H9 (cell line): ENCODE results near the gene COLQ. TPM values are rescaled to one million over a fixed set of nuclear protein-coding genes. Genes with fewer than 3 reads are reported as not detected.

Experiments used
- DNase-seq: peaks from one replicate; pipeline ENCODE4 v3.0.0-alpha.2; 2017
- H2AFZ ChIP-seq: one replicate; pipeline ENCODE4 v1.6.1; 2013; ENCODE audit warnings: mild to moderate bottlenecking, low read length, control low read depth, moderate library complexity
- H2AK5ac ChIP-seq: 2 replicates; pipeline ENCODE4 v1.6.1; 2013; ENCODE audit warnings: low read length, control low read depth, mixed read lengths; ENCODE audit not compliant: insufficient read length
- H2BK120ac ChIP-seq: one replicate; pipeline ENCODE4 v1.6.1; 2013; ENCODE audit warnings: low read depth, mild to moderate bottlenecking, low read length, control low read depth, inconsistent platforms; ENCODE audit not compliant: poor library complexity, severe bottlenecking
- H2BK12ac ChIP-seq: 2 replicates; pipeline ENCODE4 v1.6.1; 2013; ENCODE audit warnings: low read length, control low read depth, mixed read lengths, low read depth; ENCODE audit not compliant: insufficient read length
- H2BK15ac ChIP-seq: 2 replicates; pipeline ENCODE4 v1.6.1; 2013; ENCODE audit warnings: low read depth, low read length, control low read depth
- H2BK20ac ChIP-seq: one replicate; pipeline ENCODE4 v1.6.1; 2013; ENCODE audit warnings: low read depth, mild to moderate bottlenecking, low read length, control low read depth, inconsistent platforms; ENCODE audit not compliant: poor library complexity, severe bottlenecking
- H2BK5ac ChIP-seq: 2 replicates; pipeline ENCODE4 v1.6.1; 2013; ENCODE audit warnings: low read length, control low read depth, mixed read lengths; ENCODE audit not compliant: insufficient read length
- H3K14ac ChIP-seq: 2 replicates; pipeline ENCODE4 v1.6.1; 2013; ENCODE audit warnings: low read length, control low read depth; ENCODE audit not compliant: insufficient read depth
- H3K18ac ChIP-seq: 2 replicates; pipeline ENCODE4 v1.6.1; 2013; ENCODE audit warnings: low read depth, mild to moderate bottlenecking, mixed read lengths, low read length, control low read depth; ENCODE audit not compliant: insufficient read length
- H3K23ac ChIP-seq: 2 replicates; pipeline ENCODE4 v1.6.1; 2013; ENCODE audit warnings: low read length, control low read depth, mixed read lengths, low read depth; ENCODE audit not compliant: insufficient read length
- H3K23me2 ChIP-seq: 2 replicates; pipeline ENCODE4 v1.6.1; 2013; ENCODE audit warnings: low read depth, mild to moderate bottlenecking, mixed read lengths, low read length, control low read depth; ENCODE audit not compliant: insufficient read length, poor library complexity, severe bottlenecking
- H3K27ac ChIP-seq: 2 replicates; pipeline ENCODE4 v1.5.1; 2013; ENCODE audit warnings: low read length, control low read depth, mixed read lengths, low read depth; ENCODE audit not compliant: insufficient read length
- H3K27me3 ChIP-seq: 2 replicates; pipeline ENCODE4 v1.6.1; 2013; ENCODE audit warnings: low read length, control low read depth, inconsistent platforms; ENCODE audit not compliant: insufficient read depth
- H3K4ac ChIP-seq: 2 replicates; pipeline ENCODE4 v1.6.1; 2013; ENCODE audit warnings: low read depth, mild to moderate bottlenecking, control low read depth, inconsistent platforms, low read length, moderate library complexity
- H3K4me1 ChIP-seq: 2 replicates; pipeline ENCODE4 v1.6.1; 2013; ENCODE audit warnings: low read length, control low read depth, inconsistent platforms; ENCODE audit not compliant: insufficient read depth
- H3K4me2 ChIP-seq: 2 replicates; pipeline ENCODE4 v1.6.1; 2013; ENCODE audit warnings: low read length, control low read depth, mixed read lengths; ENCODE audit not compliant: insufficient read length, insufficient read depth
- H3K56ac ChIP-seq: 2 replicates; pipeline ENCODE4 v1.6.1; 2013; ENCODE audit warnings: low read depth, mild to moderate bottlenecking, mixed read lengths, low read length, control low read depth; ENCODE audit not compliant: insufficient read length
- H3K79me1 ChIP-seq: 2 replicates; pipeline ENCODE4 v1.6.1; 2013; ENCODE audit warnings: low read depth, mild to moderate bottlenecking, moderate library complexity, low read length, control low read depth, inconsistent platforms; ENCODE audit not compliant: insufficient read depth, poor library complexity, severe bottlenecking
- H3K79me2 ChIP-seq: 2 replicates; pipeline ENCODE4 v1.6.1; 2013; ENCODE audit warnings: low read length, control low read depth, inconsistent platforms; ENCODE audit not compliant: insufficient read depth
- H3K9ac ChIP-seq: 2 replicates; pipeline ENCODE4 v1.6.1; 2013; ENCODE audit warnings: low read length, control low read depth, mixed read lengths; ENCODE audit not compliant: insufficient read length; ENCODE audit errors: extremely low read depth
- H3K9me3 ChIP-seq: one replicate; pipeline ENCODE4 v1.6.1; 2013; ENCODE audit warnings: low read depth, low read length, inconsistent platforms; ENCODE audit not compliant: control insufficient read depth
- H3T11ph ChIP-seq: one replicate; pipeline ENCODE4 v1.6.1; 2013; ENCODE audit warnings: mild to moderate bottlenecking, low read length, control low read depth, inconsistent platforms
- H4K20me1 ChIP-seq: one replicate; pipeline ENCODE4 v1.6.1; 2013; ENCODE audit not compliant: control insufficient read depth, insufficient read length, insufficient read depth
- H4K5ac ChIP-seq: 2 replicates; pipeline ENCODE4 v1.6.1; 2013; ENCODE audit warnings: low read depth, mild to moderate bottlenecking, mixed read lengths, low read length, control low read depth; ENCODE audit not compliant: insufficient read length
- H4K8ac ChIP-seq: replicated peaks from 2 replicates; pipeline ENCODE4 v1.6.1; 2013; ENCODE audit warnings: low read length, control low read depth, mixed read lengths, low read depth; ENCODE audit not compliant: insufficient read length
- H4K91ac ChIP-seq: 2 replicates; pipeline ENCODE4 v1.6.1; 2013; ENCODE audit warnings: low read depth, mild to moderate bottlenecking, moderate library complexity, mixed read lengths, low read length, control low read depth; ENCODE audit not compliant: insufficient read length
- H3K27ac Mint-ChIP-seq, 3 experiments: 2 replicates in 2 of 3; 3 replicates in 1 of 3; pipeline ENCODE4 v1.8.0; 2020 to 2021; ENCODE audit warnings: mixed read lengths in 3 of 3, mild to moderate bottlenecking in 1 of 3, moderate library complexity in 1 of 3
- H3K27me3 Mint-ChIP-seq: 2 replicates; pipeline ENCODE4 v1.8.0; 2021; ENCODE audit warnings: low read depth, mild to moderate bottlenecking, moderate library complexity, mixed read lengths
- H3K36me3 Mint-ChIP-seq, 3 experiments: 2 replicates in 2 of 3; 3 replicates in 1 of 3; pipeline ENCODE4 v1.8.0; 2020 to 2021; ENCODE audit warnings: low read depth in 3 of 3, mixed read lengths in 3 of 3; ENCODE audit not compliant: insufficient read depth in 1 of 3
- H3K4me1 Mint-ChIP-seq, 2 experiments: 2 replicates each; pipeline ENCODE4 v1.8.0; 2020; ENCODE audit warnings: mixed read lengths in 2 of 2
- H3K4me3 Mint-ChIP-seq, 2 experiments: 2 replicates in 1 of 2; 3 replicates in 1 of 2; pipeline ENCODE4 v1.8.0; 2020 to 2021; ENCODE audit warnings: mild to moderate bottlenecking in 2 of 2, mixed read lengths in 2 of 2, moderate library complexity in 1 of 2
- H3K9me3 Mint-ChIP-seq, 2 experiments: 2 replicates in 1 of 2; 3 replicates in 1 of 2; pipeline ENCODE4 v1.8.0; 2020; ENCODE audit warnings: mild to moderate bottlenecking in 2 of 2, mixed read lengths in 2 of 2, moderate library complexity in 1 of 2
- CTCF ChIP-seq: fragments of 200-600 bp; sonication (generic); conservative IDR thresholded peaks from 3 replicates; pipeline ENCODE4 v1.8.0; 2021; ENCODE audit warnings: antibody characterized with exemption, mild to moderate bottlenecking
- WGBS: extraction: QIAGEN DNeasy Blood & Tissue Kit; methylation state at CpG from one replicate; pipeline ENCODE4 v1.1.7; 2013; ENCODE audit warnings: missing lambda C conversion rate, low lambda C conversion rate, mixed read lengths; ENCODE audit not compliant: insufficient read length; ENCODE audit errors: extremely low coverage; 5-methylcytosine and 5-hydroxymethylcytosine counted together
- total RNA-seq: library from RNA; stranded (reverse); gene quantifications from 2 replicates; pipeline ENCODE4 v1.2.1, GENCODE V29; 2021

The COLQ gene
- total RNA-seq, 1 experiment from 2014 or later = 0.61 TPM

DNA sequence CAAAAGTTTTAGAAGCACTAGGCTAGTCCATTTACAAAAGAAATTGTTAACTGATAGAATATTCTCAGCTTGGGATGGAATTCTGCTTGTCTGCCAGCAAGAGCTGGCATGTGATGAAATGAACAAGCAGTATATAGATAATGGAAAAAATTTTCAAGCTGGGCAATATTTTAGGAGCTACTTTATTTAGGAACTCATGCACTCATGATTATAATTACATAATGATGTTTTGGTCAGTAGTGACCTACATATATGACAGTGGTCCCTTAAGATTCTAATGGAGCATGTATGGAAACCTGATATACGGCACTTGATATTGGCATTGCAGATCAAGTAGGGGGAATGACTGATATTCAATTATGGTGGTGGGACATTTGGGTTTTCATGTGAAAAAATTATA lies 88.0 kb downstream of the COLQ start:
- no peak overlapping the region for H3K4me2 ChIP-seq

More for the DNA sequence above, 88.0 kb downstream of the COLQ start:
- Mint-ChIP-seq H3K27me3 (no peaks in the 10 kb centered on the region), H3K36me3 (peaks cover 18 to 67% (median 66%) of the 10 kb centered on the region in 3 experiments; a peak in 6 of 7 replicates), H3K4me3 (no peak overlapping the region), H3K9me3 (no peaks in the 10 kb centered on the region), H3K27ac (no peak overlapping the region), H3K4me1 (peaks cover 5 to 6% of the 10 kb centered on the region in 2 experiments)
- no peak overlapping the region for H2BK12ac ChIP-seq
- no peak overlapping the region for H3T11ph ChIP-seq
- no peak overlapping the region for H3K56ac ChIP-seq
- H3K9ac ChIP-seq = no peak overlapping the region
- no peak overlapping the region for H3K14ac ChIP-seq
- WGBS = no CpG with 5 or more reads among the region's 1 CpG
- H2BK20ac ChIP-seq = no peak overlapping the region
- H2BK120ac ChIP-seq = no peak overlapping the region
- H4K8ac ChIP-seq = no peak overlapping the region
- H2BK5ac ChIP-seq = no peak overlapping the region
- no peaks in the 10 kb centered on the region for H4K20me1 ChIP-seq
- no peak overlapping the region for H2AFZ ChIP-seq
- peaks cover 7% of the 10 kb centered on the region; the same call in 1 of the 2 replicates for H3K79me2 ChIP-seq
- no peak overlapping the region for H2BK15ac ChIP-seq
- no peaks in the 10 kb centered on the region for H3K4me1 ChIP-seq
- no peak overlapping the region for H3K18ac ChIP-seq
- no peak overlapping the region for H2AK5ac ChIP-seq
- no peak overlapping the region for H3K23ac ChIP-seq
- H3K9me3 ChIP-seq = no peaks in the 10 kb centered on the region
- H3K23me2 ChIP-seq = no peaks in the 10 kb centered on the region
- H4K5ac ChIP-seq = no peak overlapping the region
- no peaks in the 10 kb centered on the region for H3K79me1 ChIP-seq
- H4K91ac ChIP-seq = no peak overlapping the region
- no peaks in the 10 kb centered on the region for H3K27me3 ChIP-seq
- H3K4ac ChIP-seq = no peak overlapping the region
- no peak overlapping the region for H3K27ac ChIP-seq
- DNase-seq = no peak
- no peak for TF ChIP-seq CTCF
